SK-N-SH treated with all-trans-retinoic acid at 6 μM for 48 hours (cell line): ENCODE measurements around the gene OR13J1.

Experiments used
- ATAC-seq: fragments of 200-7000 bp; cut with Tn5 transposase; 3 replicates; pipeline ENCODE4 v1.9.1; 2020; ENCODE audit warnings: mild to moderate bottlenecking, moderate library complexity
- ARNTL ChIP-seq: fragments of 450-650 bp; formaldehyde crosslinking; IDR thresholded peaks from 2 replicates; pipeline ENCODE4 v1.5.0; 2020; ENCODE audit warnings: low read depth, mild to moderate bottlenecking, moderate library complexity, borderline replicate concordance
- BACH2 ChIP-seq: fragments of 250-450 bp; sonication (Bioruptor Pico); IDR thresholded peaks from 2 replicates; pipeline ENCODE4 v1.9.0; 2021; ENCODE audit warnings: mild to moderate bottlenecking, borderline replicate concordance
- CSDC2 ChIP-seq: fragments of 250-450 bp; sonication (Bioruptor Pico); IDR thresholded peaks from 2 replicates; pipeline ENCODE4 v1.5.0; 2020; ENCODE audit warnings: mild to moderate bottlenecking, moderate library complexity
- ESRRG ChIP-seq: fragments of 250-450 bp; sonication (Bioruptor Pico); IDR thresholded peaks from 2 replicates; pipeline ENCODE4 v1.6.1; 2021; ENCODE audit warnings: mild to moderate bottlenecking
- GLIS3 ChIP-seq: fragments of 250-450 bp; sonication (Bioruptor Pico); IDR thresholded peaks from 2 replicates; pipeline ENCODE4 v1.5.0; 2020; ENCODE audit warnings: mild to moderate bottlenecking, moderate library complexity
- ISL1 ChIP-seq: fragments of 250-450 bp; sonication (Bioruptor Pico); IDR thresholded peaks from 2 replicates; pipeline ENCODE4 v2.1.2; 2022; ENCODE audit warnings: mild to moderate bottlenecking, moderate library complexity
- OSR1 ChIP-seq: fragments of 250-450 bp; sonication (Bioruptor Pico); IDR thresholded peaks from 2 replicates; pipeline ENCODE4 v1.8.0; 2022; ENCODE audit warnings: moderate library complexity, mild to moderate bottlenecking, inconsistent platforms
- PPARA ChIP-seq: fragments of 250-450 bp; sonication (Bioruptor Pico); IDR thresholded peaks from 2 replicates; pipeline ENCODE4 v1.5.0; 2020; ENCODE audit warnings: mild to moderate bottlenecking, borderline replicate concordance
- RARB ChIP-seq: fragments of 250-450 bp; sonication (Bioruptor Pico); IDR thresholded peaks from 2 replicates; pipeline ENCODE4 v1.8.0; 2021; ENCODE audit warnings: mild to moderate bottlenecking, moderate library complexity
- SNAI2 ChIP-seq: fragments of 250-450 bp; sonication (Bioruptor Pico); IDR thresholded peaks from 2 replicates; pipeline ENCODE4 v1.5.0; 2020; ENCODE audit warnings: mild to moderate bottlenecking, moderate library complexity
- TCF4 ChIP-seq: fragments of 250-450 bp; sonication (Bioruptor Pico); IDR thresholded peaks from 2 replicates; pipeline ENCODE4 v1.8.0; 2021; ENCODE audit warnings: mild to moderate bottlenecking, moderate library complexity, borderline replicate concordance
- TOX ChIP-seq: fragments of 250-450 bp; sonication (Bioruptor Pico); IDR thresholded peaks from 2 replicates; pipeline ENCODE4 v1.8.0; 2021; ENCODE audit warnings: mild to moderate bottlenecking, moderate library complexity, borderline replicate concordance
- ZC3H10 ChIP-seq: fragments of 250-450 bp; sonication (Bioruptor Pico); IDR thresholded peaks from 2 replicates; pipeline ENCODE4 v1.5.1; 2021; ENCODE audit warnings: mild to moderate bottlenecking, moderate library complexity
- ZFP3 ChIP-seq: fragments of 250-450 bp; sonication (Bioruptor Pico); IDR thresholded peaks from 2 replicates; pipeline ENCODE4 v1.5.0; 2020; ENCODE audit warnings: mild to moderate bottlenecking, moderate library complexity
- ZFP30 ChIP-seq: fragments of 450-650 bp; formaldehyde crosslinking; IDR thresholded peaks from 2 replicates; pipeline ENCODE4 v1.5.0; 2022; ENCODE audit warnings: mild to moderate bottlenecking, moderate library complexity
- ZNF565 ChIP-seq: fragments of 450-650 bp; formaldehyde crosslinking; conservative IDR thresholded peaks from 2 replicates; pipeline ENCODE4 v1.5.0; 2020; ENCODE audit warnings: low read depth, mild to moderate bottlenecking, moderate library complexity
- ZNF70 ChIP-seq: fragments of 450-650 bp; formaldehyde crosslinking; IDR thresholded peaks from 2 replicates; pipeline ENCODE4 v1.5.0; 2020; ENCODE audit warnings: mild to moderate bottlenecking, moderate library complexity
- ZNF8 ChIP-seq: fragments of 450-650 bp; formaldehyde crosslinking; IDR thresholded peaks from 2 replicates; pipeline ENCODE4 v1.5.0; 2020; ENCODE audit warnings: mild to moderate bottlenecking, moderate library complexity
- TF ChIP-seq, protein P1 (sequence below): fragments of 250-450 bp; sonication (Bioruptor Pico); IDR thresholded peaks from 2 replicates; pipeline ENCODE4 v1.5.1; 2021; ENCODE audit warnings: mild to moderate bottlenecking, moderate library complexity
- TF ChIP-seq, protein P2 (sequence below): fragments of 250-450 bp; sonication (Bioruptor Pico); IDR thresholded peaks from 2 replicates; pipeline ENCODE4 v1.5.1; 2020; ENCODE audit warnings: low read depth, mild to moderate bottlenecking, moderate library complexity
- TF ChIP-seq, protein P3 (sequence below): fragments of 250-450 bp; sonication (Bioruptor Pico); IDR thresholded peaks from 2 replicates; pipeline ENCODE4 v1.8.0; 2020; ENCODE audit warnings: mild to moderate bottlenecking, moderate library complexity, borderline replicate concordance
- TF ChIP-seq, protein P4 (sequence below): fragments of 250-450 bp; sonication (Bioruptor Pico); IDR thresholded peaks from 2 replicates; pipeline ENCODE4 v1.8.0; 2021; ENCODE audit warnings: low read depth, mild to moderate bottlenecking, moderate library complexity, borderline replicate concordance
- TF ChIP-seq, protein P5 (sequence below): fragments of 250-450 bp; sonication (Bioruptor Pico); IDR thresholded peaks from 2 replicates; pipeline ENCODE4 v1.5.0; 2020; ENCODE audit warnings: mild to moderate bottlenecking, moderate library complexity

Gene OR13J1

DNA sequence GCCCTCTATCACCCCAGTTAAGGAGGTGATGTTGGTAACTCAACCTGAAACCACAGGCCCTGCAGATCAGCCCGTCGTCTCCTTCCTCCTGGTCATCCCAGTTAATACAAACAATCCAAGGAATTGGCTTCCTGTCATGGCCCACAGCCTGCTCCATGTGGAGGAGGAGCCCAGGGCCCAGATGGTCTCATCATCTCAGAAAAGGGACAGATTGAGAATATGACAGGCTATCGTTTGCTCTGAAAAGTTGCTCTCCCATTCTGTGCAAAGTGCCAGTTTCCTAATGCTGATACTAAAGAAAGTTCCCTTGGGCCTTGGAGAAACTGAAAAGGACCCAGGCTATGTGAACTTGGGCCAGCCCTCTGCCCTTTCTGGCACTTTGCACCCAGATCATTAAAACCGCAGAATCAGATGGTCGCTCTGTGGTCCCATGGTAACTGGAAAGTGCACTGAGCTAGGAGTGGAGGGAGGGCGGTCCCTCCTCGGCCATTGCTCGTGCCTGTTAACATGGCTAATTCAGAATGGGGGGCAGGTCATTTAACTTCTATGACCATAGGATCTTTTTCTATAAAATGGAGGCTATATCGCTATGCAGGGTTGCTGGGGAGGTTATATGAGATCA lies 38.4 kb upstream of the OR13J1 start:
- no peak for ATAC-seq
- no peak for TF ChIP-seq GLIS3 (CRISPR knock-in tag)
- no peak; the same call in 1 of the 2 replicates for TF ChIP-seq ZFP3 (CRISPR knock-in tag)
- no peak for TF ChIP-seq TOX (CRISPR knock-in tag)
- TF ChIP-seq, protein P1, sequence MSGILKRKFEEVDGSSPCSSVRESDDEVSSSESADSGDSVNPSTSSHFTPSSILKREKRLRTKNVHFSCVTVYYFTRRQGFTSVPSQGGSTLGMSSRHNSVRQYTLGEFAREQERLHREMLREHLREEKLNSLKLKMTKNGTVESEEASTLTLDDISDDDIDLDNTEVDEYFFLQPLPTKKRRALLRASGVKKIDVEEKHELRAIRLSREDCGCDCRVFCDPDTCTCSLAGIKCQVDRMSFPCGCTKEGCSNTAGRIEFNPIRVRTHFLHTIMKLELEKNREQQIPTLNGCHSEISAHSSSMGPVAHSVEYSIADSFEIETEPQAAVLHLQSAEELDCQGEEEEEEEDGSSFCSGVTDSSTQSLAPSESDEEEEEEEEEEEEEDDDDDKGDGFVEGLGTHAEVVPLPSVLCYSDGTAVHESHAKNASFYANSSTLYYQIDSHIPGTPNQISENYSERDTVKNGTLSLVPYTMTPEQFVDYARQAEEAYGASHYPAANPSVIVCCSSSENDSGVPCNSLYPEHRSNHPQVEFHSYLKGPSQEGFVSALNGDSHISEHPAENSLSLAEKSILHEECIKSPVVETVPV (CRISPR knock-in tag) = no peak

DNA sequence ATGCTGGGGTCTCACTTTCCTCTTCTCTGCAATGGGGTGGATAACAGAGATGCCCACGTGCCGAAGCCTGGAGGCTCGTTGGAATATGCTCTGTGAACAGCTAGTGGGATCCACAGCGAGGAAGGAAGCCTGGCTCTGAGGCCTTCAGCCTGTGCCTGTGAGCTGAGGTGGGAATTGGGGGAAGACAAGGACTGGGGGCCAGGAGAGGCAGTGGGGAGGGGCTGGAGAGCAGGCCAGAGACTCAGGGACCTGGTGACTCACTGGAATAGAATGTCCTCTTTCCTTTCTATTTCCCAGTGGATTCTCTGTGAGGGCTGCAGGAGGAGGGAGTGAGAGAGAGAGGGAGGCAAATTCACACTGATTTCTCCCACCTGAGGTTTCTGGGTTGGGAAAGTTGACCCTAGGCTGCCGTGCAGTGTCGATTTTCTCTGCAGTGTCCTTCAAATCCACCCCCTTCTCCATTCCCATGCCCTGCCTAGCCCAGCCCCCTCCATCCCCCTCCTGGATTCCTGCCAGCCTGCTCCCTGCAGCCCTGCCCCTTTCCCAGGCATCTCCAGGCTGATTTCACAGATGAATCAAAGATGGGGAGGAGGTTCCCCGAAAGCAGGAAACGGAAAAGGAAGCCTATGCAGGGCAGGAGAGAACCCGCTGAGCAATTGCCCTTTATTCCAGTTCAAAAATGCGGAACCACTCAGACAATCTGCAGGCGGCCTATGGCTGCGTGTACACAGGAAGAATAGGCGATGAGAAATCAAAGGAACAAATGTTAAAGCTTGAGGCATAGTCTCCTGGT lies 37.7 kb upstream of the OR13J1 start:
- TF ChIP-seq PPARA (CRISPR knock-in tag) = no peak
- no peak for TF ChIP-seq CSDC2 (CRISPR knock-in tag)
- TF ChIP-seq OSR1 (CRISPR knock-in tag) = no peak
- no peak for TF ChIP-seq BACH2 (CRISPR knock-in tag)
- TF ChIP-seq ZFP30 (CRISPR knock-in tag) = no peak
- 0 out of 2 replicates have a peak, but pooled peaks have one; percentile 19 for TF ChIP-seq ISL1 (CRISPR knock-in tag)
- no peak for TF ChIP-seq SNAI2 (CRISPR knock-in tag)
- TF ChIP-seq ZNF565 (CRISPR knock-in tag) = no peak
- TF ChIP-seq ZFP3 (CRISPR knock-in tag) = no peak; the same call in 1 of the 2 replicates
- TF ChIP-seq, protein P2, sequence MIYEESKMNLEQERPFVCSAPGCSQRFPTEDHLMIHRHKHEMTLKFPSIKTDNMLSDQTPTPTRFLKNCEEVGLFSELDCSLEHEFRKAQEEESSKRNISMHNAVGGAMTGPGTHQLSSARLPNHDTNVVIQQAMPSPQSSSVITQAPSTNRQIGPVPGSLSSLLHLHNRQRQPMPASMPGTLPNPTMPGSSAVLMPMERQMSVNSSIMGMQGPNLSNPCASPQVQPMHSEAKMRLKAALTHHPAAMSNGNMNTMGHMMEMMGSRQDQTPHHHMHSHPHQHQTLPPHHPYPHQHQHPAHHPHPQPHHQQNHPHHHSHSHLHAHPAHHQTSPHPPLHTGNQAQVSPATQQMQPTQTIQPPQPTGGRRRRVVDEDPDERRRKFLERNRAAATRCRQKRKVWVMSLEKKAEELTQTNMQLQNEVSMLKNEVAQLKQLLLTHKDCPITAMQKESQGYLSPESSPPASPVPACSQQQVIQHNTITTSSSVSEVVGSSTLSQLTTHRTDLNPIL (CRISPR knock-in tag) = no peak
- TF ChIP-seq, protein P3, sequence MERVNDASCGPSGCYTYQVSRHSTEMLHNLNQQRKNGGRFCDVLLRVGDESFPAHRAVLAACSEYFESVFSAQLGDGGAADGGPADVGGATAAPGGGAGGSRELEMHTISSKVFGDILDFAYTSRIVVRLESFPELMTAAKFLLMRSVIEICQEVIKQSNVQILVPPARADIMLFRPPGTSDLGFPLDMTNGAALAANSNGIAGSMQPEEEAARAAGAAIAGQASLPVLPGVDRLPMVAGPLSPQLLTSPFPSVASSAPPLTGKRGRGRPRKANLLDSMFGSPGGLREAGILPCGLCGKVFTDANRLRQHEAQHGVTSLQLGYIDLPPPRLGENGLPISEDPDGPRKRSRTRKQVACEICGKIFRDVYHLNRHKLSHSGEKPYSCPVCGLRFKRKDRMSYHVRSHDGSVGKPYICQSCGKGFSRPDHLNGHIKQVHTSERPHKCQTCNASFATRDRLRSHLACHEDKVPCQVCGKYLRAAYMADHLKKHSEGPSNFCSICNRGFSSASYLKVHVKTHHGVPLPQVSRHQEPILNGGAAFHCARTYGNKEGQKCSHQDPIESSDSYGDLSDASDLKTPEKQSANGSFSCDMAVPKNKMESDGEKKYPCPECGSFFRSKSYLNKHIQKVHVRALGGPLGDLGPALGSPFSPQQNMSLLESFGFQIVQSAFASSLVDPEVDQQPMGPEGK (CRISPR knock-in tag) = peak; percentile 75; the same call in 1 of the 2 replicates
- no peak for TF ChIP-seq GLIS3 (CRISPR knock-in tag)
- peak; percentile 72 for ATAC-seq

DNA sequence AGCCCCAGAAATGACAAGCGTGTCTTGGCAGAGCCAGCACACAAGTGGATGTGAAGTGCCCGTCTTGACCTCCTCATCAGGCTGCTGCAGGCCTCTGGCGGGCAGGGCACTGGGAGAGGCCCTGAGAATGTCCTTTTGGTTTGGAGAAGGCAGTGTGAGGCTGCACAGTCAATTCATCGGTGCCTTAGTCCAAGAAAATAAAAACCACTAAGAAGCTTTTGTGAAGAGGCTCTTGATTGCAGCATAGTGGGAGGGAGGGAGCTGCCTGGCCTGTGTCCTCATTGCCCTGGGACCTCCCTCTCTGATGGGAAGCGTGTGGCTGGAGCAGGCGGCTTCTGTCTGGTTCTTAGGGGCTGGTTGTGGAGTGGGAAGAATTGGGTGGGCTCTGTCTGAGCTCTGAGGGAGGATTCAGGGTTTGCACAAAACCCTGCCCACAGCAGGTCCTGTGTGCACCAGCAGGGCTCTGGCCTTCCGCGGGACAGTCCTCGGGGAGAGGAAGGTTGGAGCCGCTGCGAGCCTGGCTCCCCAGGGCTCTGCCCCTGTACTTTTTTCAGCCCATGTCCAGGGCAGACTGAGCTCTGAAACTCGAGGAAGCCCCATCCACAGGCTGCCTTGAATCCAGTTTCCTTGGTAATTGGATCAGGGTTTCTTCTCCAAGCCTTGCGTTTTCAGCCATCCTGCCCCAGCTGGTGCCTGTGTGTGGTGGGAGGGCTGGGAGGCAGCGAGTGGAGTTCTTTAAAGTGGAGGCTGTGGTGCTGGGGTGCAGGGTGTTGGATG lies 36.9 kb upstream of the OR13J1 start:
- TF ChIP-seq ISL1 (CRISPR knock-in tag) = no peak
- no peak for TF ChIP-seq SNAI2 (CRISPR knock-in tag)
- TF ChIP-seq OSR1 (CRISPR knock-in tag) = no peak
- TF ChIP-seq, protein P4, sequence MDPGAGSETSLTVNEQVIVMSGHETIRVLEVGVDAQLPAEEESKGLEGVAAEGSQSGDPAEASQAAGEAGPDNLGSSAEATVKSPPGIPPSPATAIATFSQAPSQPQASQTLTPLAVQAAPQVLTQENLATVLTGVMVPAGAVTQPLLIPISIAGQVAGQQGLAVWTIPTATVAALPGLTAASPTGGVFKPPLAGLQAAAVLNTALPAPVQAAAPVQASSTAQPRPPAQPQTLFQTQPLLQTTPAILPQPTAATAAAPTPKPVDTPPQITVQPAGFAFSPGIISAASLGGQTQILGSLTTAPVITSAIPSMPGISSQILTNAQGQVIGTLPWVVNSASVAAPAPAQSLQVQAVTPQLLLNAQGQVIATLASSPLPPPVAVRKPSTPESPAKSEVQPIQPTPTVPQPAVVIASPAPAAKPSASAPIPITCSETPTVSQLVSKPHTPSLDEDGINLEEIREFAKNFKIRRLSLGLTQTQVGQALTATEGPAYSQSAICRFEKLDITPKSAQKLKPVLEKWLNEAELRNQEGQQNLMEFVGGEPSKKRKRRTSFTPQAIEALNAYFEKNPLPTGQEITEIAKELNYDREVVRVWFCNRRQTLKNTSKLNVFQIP = no peak
- no peak for TF ChIP-seq ZC3H10 (CRISPR knock-in tag)
- TF ChIP-seq, protein P5, sequence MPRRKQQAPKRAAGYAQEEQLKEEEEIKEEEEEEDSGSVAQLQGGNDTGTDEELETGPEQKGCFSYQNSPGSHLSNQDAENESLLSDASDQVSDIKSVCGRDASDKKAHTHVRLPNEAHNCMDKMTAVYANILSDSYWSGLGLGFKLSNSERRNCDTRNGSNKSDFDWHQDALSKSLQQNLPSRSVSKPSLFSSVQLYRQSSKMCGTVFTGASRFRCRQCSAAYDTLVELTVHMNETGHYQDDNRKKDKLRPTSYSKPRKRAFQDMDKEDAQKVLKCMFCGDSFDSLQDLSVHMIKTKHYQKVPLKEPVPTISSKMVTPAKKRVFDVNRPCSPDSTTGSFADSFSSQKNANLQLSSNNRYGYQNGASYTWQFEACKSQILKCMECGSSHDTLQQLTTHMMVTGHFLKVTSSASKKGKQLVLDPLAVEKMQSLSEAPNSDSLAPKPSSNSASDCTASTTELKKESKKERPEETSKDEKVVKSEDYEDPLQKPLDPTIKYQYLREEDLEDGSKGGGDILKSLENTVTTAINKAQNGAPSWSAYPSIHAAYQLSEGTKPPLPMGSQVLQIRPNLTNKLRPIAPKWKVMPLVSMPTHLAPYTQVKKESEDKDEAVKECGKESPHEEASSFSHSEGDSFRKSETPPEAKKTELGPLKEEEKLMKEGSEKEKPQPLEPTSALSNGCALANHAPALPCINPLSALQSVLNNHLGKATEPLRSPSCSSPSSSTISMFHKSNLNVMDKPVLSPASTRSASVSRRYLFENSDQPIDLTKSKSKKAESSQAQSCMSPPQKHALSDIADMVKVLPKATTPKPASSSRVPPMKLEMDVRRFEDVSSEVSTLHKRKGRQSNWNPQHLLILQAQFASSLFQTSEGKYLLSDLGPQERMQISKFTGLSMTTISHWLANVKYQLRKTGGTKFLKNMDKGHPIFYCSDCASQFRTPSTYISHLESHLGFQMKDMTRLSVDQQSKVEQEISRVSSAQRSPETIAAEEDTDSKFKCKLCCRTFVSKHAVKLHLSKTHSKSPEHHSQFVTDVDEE = no peak
- TF ChIP-seq ARNTL (CRISPR knock-in tag) = no peak
- no peak for TF ChIP-seq ZFP30 (CRISPR knock-in tag)
- no peak for TF ChIP-seq ESRRG (CRISPR knock-in tag)
- no peak for TF ChIP-seq GLIS3 (CRISPR knock-in tag)
- no peak for TF ChIP-seq ZNF8
- TF ChIP-seq BACH2 (CRISPR knock-in tag) = no peak
- no peak for TF ChIP-seq TOX (CRISPR knock-in tag)
- no peak for TF ChIP-seq PPARA (CRISPR knock-in tag)
- TF ChIP-seq, protein P3 (CRISPR knock-in tag) = no peak
- no peak for TF ChIP-seq ZNF70 (CRISPR knock-in tag)
- no peak for TF ChIP-seq RARB (CRISPR knock-in tag)
- no peak for TF ChIP-seq TCF4 (CRISPR knock-in tag)
- TF ChIP-seq CSDC2 (CRISPR knock-in tag) = no peak
- TF ChIP-seq, all 23 proteins: peak for 0
- peak; percentile 26 for ATAC-seq
